Endothelial cell (in vitro differentiated cells): Measurements from ENCODE around the gene PAPPA2. TPM values are rescaled to one million over a fixed set of nuclear protein-coding genes. Genes with fewer than 3 reads are reported as not detected.

Experiments used
- DNase-seq: peaks from one replicate; pipeline ENCODE4 v3.0.0; 2021; ENCODE audit warnings: low spot score
- H3K27ac Mint-ChIP-seq: one replicate; pipeline ENCODE4 v1.8.0; 2021; ENCODE audit warnings: mixed read lengths, inconsistent platforms; ENCODE audit not compliant: unreplicated experiment
- H3K27me3 Mint-ChIP-seq: one replicate; pipeline ENCODE4 v1.8.0; 2021; ENCODE audit warnings: mild to moderate bottlenecking, moderate library complexity, mixed read lengths, inconsistent platforms; ENCODE audit not compliant: unreplicated experiment
- H3K36me3 Mint-ChIP-seq: one replicate; pipeline ENCODE4 v1.8.0; 2021; ENCODE audit warnings: mild to moderate bottlenecking, low read depth, mixed read lengths, inconsistent platforms; ENCODE audit not compliant: unreplicated experiment
- H3K4me1 Mint-ChIP-seq: one replicate; pipeline ENCODE4 v1.8.0; 2021; ENCODE audit warnings: mild to moderate bottlenecking, mixed read lengths, inconsistent platforms; ENCODE audit not compliant: unreplicated experiment
- H3K4me3 Mint-ChIP-seq: one replicate; pipeline ENCODE4 v1.8.0; 2021; ENCODE audit warnings: mild to moderate bottlenecking, mixed read lengths, inconsistent platforms; ENCODE audit not compliant: unreplicated experiment
- H3K9me3 Mint-ChIP-seq: one replicate; pipeline ENCODE4 v1.8.0; 2021; ENCODE audit warnings: mixed read lengths, inconsistent platforms; ENCODE audit not compliant: unreplicated experiment
- total RNA-seq: library from RNA; stranded (reverse); fragmentation: NEBNext Ultra II Directional; extraction: Animal tissue kit (Norgen Biotek cat#: 25700); gene quantifications from one replicate; pipeline ENCODE4 v1.2.1, GENCODE V29; 2021; ENCODE audit not compliant: unreplicated experiment
- TF ChIP-seq, protein P1 (sequence below): fragments of 200-600 bp; sonication (generic); IDR thresholded peaks from one replicate; pipeline ENCODE4 v1.5.0; 2021; ENCODE audit warnings: antibody characterized with exemption; ENCODE audit not compliant: unreplicated experiment

The PAPPA2 gene
- total RNA-seq, 1 donor from 2014 or later = 0.33 TPM

DNA sequence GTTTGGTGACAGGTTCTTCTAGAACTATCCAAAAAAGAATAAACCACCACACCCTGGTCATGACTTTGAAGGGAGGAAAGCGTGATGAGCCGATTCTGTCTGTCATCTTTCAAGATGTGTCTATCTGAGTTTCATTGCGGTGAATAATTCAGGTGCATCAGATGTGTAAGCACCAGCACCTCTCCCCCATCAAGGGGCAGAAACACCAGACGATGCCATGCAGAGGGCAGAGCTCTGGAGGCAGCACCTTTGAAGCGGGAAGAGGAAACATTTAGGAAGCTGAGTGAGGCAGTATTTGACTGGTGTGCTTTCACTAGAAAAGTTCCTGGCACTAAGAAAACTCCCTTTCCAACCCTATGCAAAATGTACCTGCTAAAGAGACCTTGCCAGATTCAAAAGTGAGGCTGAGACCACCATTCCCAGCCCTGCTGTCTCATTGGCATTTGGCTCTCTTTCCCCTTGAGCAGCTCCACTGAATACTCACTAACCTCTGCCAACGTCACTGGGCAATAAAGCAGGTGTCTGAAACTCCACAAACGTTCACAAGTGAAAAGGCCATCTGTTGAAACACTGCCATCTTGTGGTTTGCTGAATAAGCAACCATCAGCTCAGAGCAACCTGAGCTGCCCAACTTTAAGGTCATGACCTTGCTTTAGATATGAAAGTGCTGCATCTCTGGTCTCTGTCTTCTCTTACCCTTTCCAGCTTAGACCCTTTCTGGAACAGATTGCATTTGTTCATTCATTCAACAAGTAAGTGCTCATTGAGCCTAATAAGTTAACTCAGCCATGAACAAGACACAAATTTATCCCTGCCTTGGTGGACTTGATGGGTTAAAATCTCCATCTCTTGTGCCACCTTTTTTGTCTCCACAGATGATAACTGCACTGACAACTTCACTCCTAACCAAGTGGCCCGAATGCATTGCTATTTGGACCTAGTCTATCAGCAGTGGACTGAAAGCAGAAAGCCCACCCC lies 228.6 kb downstream of the PAPPA2 start:
- Mint-ChIP-seq H3K9me3 (no peaks in the 10 kb centered on the region), H3K27ac (no peak overlapping the region), H3K4me3 (no peak overlapping the region), H3K4me1 (no peaks in the 10 kb centered on the region), H3K36me3 (no peaks in the 10 kb centered on the region), H3K27me3 (peaks cover 4% of the 10 kb centered on the region)
- peak; percentile 39 for DNase-seq
- TF ChIP-seq, protein P1, sequence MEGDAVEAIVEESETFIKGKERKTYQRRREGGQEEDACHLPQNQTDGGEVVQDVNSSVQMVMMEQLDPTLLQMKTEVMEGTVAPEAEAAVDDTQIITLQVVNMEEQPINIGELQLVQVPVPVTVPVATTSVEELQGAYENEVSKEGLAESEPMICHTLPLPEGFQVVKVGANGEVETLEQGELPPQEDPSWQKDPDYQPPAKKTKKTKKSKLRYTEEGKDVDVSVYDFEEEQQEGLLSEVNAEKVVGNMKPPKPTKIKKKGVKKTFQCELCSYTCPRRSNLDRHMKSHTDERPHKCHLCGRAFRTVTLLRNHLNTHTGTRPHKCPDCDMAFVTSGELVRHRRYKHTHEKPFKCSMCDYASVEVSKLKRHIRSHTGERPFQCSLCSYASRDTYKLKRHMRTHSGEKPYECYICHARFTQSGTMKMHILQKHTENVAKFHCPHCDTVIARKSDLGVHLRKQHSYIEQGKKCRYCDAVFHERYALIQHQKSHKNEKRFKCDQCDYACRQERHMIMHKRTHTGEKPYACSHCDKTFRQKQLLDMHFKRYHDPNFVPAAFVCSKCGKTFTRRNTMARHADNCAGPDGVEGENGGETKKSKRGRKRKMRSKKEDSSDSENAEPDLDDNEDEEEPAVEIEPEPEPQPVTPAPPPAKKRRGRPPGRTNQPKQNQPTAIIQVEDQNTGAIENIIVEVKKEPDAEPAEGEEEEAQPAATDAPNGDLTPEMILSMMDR = peak; percentile 56

DNA sequence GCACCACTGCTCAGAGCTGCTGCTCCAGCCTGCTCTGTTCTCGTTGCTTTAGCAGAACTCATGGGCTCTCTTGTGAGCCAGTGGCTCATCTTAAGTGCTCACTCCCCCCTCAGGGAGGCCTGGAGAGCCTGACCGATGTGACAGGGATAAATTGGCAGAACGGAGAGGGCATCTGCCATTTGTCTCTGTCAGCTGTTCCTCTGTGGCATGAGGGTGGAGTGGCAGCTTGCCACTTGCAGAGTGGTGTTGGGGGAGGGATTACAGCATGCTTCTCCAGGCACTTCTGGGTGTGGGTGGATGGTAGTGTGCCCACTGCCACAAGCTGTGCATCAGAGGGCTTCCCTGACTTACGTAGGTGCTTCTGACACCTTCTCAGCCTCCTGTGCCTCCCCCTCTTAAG lies 229.5 kb downstream of the PAPPA2 start:
- Mint-ChIP-seq H3K4me3 (no peak overlapping the region), H3K27ac (no peak overlapping the region), H3K4me1 (no peaks in the 10 kb centered on the region), H3K36me3 (no peaks in the 10 kb centered on the region), H3K9me3 (no peaks in the 10 kb centered on the region), H3K27me3 (peaks cover 4% of the 10 kb centered on the region)
- TF ChIP-seq, protein P1 = no peak
- no peak for DNase-seq

DNA sequence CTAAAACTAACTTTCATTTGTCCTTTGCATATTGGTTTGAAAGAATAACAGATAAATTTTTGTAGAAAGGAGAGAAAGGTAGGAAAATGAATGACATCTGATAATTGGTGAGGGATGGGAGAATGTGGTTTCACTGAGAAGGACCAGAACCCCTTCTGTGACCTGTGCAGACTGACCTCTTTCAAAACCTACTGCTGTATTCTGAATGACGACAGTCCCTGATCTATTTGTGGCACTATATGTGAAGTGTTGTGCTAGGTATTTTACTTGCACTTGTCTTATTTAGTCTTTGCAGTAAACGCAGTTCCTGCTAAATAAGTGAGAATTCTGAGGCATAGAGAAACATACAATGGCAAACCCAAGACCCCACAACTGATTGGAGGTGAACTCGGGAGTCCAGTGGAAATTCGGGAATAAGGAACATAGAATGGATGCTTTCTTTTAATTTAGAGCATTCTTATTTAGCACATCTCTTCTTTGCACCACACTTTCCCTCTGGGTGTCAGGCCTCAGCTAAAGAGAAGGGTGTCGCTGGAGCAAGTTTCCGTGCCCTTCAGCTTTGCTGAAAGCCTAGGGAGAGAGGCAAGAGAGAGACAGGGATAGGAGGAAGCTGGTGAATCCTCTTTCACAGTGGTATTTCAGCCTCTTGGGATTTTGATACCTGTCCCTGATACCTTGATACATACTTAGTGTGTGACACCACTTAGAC lies 230.2 kb downstream of the PAPPA2 start:
- Mint-ChIP-seq H3K9me3 (no peaks in the 10 kb centered on the region), H3K4me1 (no peaks in the 10 kb centered on the region), H3K36me3 (no peaks in the 10 kb centered on the region), H3K27me3 (peaks cover 4% of the 10 kb centered on the region), H3K4me3 (no peak overlapping the region), H3K27ac (no peak overlapping the region)
- DNase-seq = no peak
- TF ChIP-seq, protein P1 = no peak

DNA sequence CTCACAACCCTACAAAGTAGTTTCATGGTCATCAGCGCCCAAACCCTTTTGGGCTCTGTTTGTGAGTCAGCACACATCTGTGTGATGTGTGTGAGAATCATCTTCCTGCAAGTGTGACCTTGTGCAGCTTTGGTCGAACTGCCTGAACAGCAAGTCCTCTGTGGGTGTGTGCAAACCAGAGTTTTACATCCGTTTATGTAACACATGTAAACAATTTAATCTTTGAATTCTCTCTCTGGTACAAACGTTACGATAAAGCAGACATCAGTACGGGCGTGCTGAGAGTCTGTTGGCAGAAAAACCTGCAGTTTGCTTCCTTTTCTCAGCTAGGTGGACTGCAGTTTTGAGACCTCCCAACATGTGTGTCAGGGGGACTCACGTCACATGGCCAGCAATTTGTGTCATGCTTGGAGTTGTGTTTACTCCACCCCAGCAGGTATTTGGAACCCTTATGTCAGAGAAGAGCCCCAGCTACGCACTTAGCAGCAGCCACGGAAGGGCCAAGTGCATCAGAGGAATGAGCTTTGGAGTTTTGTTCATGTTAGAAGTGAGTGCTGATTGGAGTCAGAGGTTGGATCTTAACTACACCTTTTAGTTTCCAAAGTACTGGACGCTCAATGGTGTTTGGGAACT lies 230.8 kb downstream of the PAPPA2 start:
- DNase-seq = no peak
- no peaks in the 10 kb centered on the region for H3K9me3 Mint-ChIP-seq
- H3K27ac Mint-ChIP-seq = no peak overlapping the region
- TF ChIP-seq, protein P1 = no peak
- no peak overlapping the region for H3K4me3 Mint-ChIP-seq
- H3K4me1 Mint-ChIP-seq = no peaks in the 10 kb centered on the region
- H3K27me3 Mint-ChIP-seq = peaks cover 4% of the 10 kb centered on the region
- no peaks in the 10 kb centered on the region for H3K36me3 Mint-ChIP-seq
